Thyroid gland (tissue), 4 donors: ENCODE results near the gene CELF4. TPM values are rescaled to one million over a fixed set of nuclear protein-coding genes. Genes with fewer than 3 reads are reported as not detected.

ENCODE experiments used
- DNase-seq, 2 donors: peaks; one replicate each; pipeline ENCODE4 v3.0.0-alpha.2; 2019
- H3K27ac ChIP-seq, 3 donors: fragments of 200-600 bp; sonication (generic); 1 replicate in 2 of 3; 2 replicates in 1 of 3; pipeline ENCODE4 v1.5.1; 2016 to 2019; ENCODE audit warnings: mild to moderate bottlenecking in 1 of 3, moderate library complexity in 1 of 3
- H3K27me3 ChIP-seq: fragments of 200-600 bp; sonication (generic); one replicate; pipeline ENCODE4 v1.5.1; 2019
- H3K36me3 ChIP-seq, 2 donors: fragments of 200-600 bp; sonication (generic); one replicate each; pipeline ENCODE4 v1.5.1; 2016 to 2019
- H3K4me1 ChIP-seq, 2 donors: fragments of 200-600 bp; sonication (generic); one replicate each; pipeline ENCODE4 v1.5.1; 2017 to 2019
- H3K4me3 ChIP-seq, 3 donors: fragments of 200-600 bp; sonication (generic); replicated peaks in 1 of 3; 1 replicate in 2 of 3; 2 replicates in 1 of 3; pipeline ENCODE4 v1.5.1; 2016; ENCODE audit warnings: mild to moderate bottlenecking in 1 of 3
- H3K9me3 ChIP-seq: fragments of 200-600 bp; sonication (generic); one replicate; pipeline ENCODE4 v1.5.1; 2017
- CTCF ChIP-seq, 6 experiments: fragments of 200-600 bp in 3 of 6; fragments of 450-650 bp in 3 of 6; sonication (generic) in 3 of 6; IDR thresholded peaks; one replicate each; pipeline ENCODE4 v1.5.1; 2016 to 2019; ENCODE audit warnings: antibody characterized with exemption in 6 of 6, mild to moderate bottlenecking in 2 of 6, inconsistent platforms in 1 of 6, moderate library complexity in 1 of 6
- POLR2A ChIP-seq, 2 donors: fragments of 450-650 bp; IDR thresholded peaks; one replicate each; pipeline ENCODE4 v1.6.1; 2017; ENCODE audit warnings: antibody characterized with exemption in 2 of 2, mild to moderate bottlenecking in 2 of 2, moderate library complexity in 1 of 2
- WGBS, 2 donors: methylation state at CpG; one replicate each; pipeline ENCODE4 v1.1.5; 2017; 5-methylcytosine and 5-hydroxymethylcytosine counted together
- intact Hi-C: fragments of 100-400 bp; cut with DNase I; formaldehyde crosslinking; loops from one replicate; pipeline ENCODE4 v1.15.1; 2023
- total RNA-seq, 4 donors: library from RNA; depleted of rRNA; stranded (reverse); fragments of >200 nt; gene quantifications; one replicate each; pipeline ENCODE4 v1.2.3, GENCODE V29; 2016

CELF4 gene
- total RNA-seq, 4 donors from 2014 or later: 4.3 TPM; not detected in 3

GRCh38 chr18:37207343-37207742 lies 358.3 kb downstream of the CELF4 start:
- no peak for TF ChIP-seq CTCF (IDR thresholded peaks at IDR 0.05)
- no peak for TF ChIP-seq POLR2A (IDR thresholded peaks at IDR 0.05)
- Histone ChIP-seq H3K27me3 (no peaks in the 10 kb centered on the region), H3K27ac (no peak overlapping the region), H3K9me3 (no peaks in the 10 kb centered on the region), H3K4me3 (no peak overlapping the region), H3K36me3 (no peaks in the 10 kb centered on the region), H3K4me1 (no peaks in the 10 kb centered on the region)
- 69 to 85% methylated on average over 1 of the region's 1 CpG for WGBS, 2 donors
- no peak for DNase-seq
- intact Hi-C loops: no loop called here

GRCh38 chr18:37199741-37200140 lies 365.9 kb downstream of the CELF4 start:
- Histone ChIP-seq H3K36me3 (no peaks in the 10 kb centered on the region), H3K27me3 (no peaks in the 10 kb centered on the region), H3K9me3 (no peaks in the 10 kb centered on the region), H3K4me3 (no peak overlapping the region), H3K27ac (no peak overlapping the region), H3K4me1 (no peaks in the 10 kb centered on the region)
- no peak for DNase-seq
- intact Hi-C loops: no loop called here
- TF ChIP-seq POLR2A (IDR thresholded peaks at IDR 0.05) (no peak), CTCF (IDR thresholded peaks at IDR 0.05) (no peak)
- WGBS, 2 donors: 89 to 95% methylated on average over 2 of the region's 2 CpGs
